Measurements from ENCODE around the gene ADAMTSL3.

DNA sequence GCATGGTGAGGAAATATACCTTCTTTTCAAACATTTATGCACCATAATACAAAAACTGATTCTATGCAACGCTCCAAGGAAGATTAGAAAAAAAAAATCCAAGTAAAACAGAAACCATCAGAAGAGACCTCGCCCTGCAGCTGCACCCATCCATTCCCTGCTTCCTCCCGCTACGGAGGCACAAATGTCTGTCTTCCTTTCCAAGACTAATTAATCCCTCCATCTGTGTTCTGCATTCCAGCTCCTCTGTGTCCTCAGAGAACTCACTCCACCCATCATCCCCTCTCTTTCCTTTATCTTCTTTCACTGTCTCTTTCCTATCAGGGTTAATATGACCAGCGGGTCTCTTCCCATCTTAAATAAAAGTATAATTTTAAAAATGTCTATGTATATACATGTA lies 196.1 kb downstream of the ADAMTSL3 start:
- no peak for TF ChIP-seq EZH2 (IDR thresholded peaks at IDR 0.05; ENCODE audit: borderline replicate concordance, low read length)
- TF ChIP-seq, protein P1, sequence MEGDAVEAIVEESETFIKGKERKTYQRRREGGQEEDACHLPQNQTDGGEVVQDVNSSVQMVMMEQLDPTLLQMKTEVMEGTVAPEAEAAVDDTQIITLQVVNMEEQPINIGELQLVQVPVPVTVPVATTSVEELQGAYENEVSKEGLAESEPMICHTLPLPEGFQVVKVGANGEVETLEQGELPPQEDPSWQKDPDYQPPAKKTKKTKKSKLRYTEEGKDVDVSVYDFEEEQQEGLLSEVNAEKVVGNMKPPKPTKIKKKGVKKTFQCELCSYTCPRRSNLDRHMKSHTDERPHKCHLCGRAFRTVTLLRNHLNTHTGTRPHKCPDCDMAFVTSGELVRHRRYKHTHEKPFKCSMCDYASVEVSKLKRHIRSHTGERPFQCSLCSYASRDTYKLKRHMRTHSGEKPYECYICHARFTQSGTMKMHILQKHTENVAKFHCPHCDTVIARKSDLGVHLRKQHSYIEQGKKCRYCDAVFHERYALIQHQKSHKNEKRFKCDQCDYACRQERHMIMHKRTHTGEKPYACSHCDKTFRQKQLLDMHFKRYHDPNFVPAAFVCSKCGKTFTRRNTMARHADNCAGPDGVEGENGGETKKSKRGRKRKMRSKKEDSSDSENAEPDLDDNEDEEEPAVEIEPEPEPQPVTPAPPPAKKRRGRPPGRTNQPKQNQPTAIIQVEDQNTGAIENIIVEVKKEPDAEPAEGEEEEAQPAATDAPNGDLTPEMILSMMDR (conservative IDR thresholded peaks at IDR 0.05 in 1 of 2, IDR thresholded peaks at IDR 0.05 in 1 of 2; ENCODE audit: extremely low read depth in 1 of 2, insufficient read depth in 1 of 2, low read depth in 1 of 2, low read length in 2 of 2) = no peak

All from mammary epithelial cell (primary cell).